Motor neuron (in vitro differentiated cells): ENCODE data around the gene POLN. TPM values are rescaled to one million over a fixed set of nuclear protein-coding genes. Genes with fewer than 3 reads are reported as not detected.
"Not testable (repeated sequence)": the region's sequence is repeated elsewhere in the genome, so short reads cannot be mapped to it uniquely, and the experiment has no call there.

ENCODE experiments used
- ATAC-seq, 8 experiments: fragments of 200-7000 bp; cut with Tn5 transposase; replicated peaks in 6 of 8; 2 replicates each; pipeline ENCODE4 v1.8.0; 2021; ENCODE audit warnings: mild to moderate bottlenecking in 8 of 8, moderate library complexity in 8 of 8
- H3K27ac ChIP-seq, 2 donors: fragments of 250-450 bp; sonication (Bioruptor Pico); 2 replicates each; pipeline ENCODE4 v1.9.0; 2021; ENCODE audit warnings: antibody characterized with exemption in 2 of 2, mild to moderate bottlenecking in 2 of 2, moderate library complexity in 1 of 2
- H3K4me1 ChIP-seq, 2 donors: fragments of 250-450 bp; sonication (Bioruptor Pico); replicated peaks in 1 of 2; 2 replicates each; pipeline ENCODE4 v1.6.1; 2021; ENCODE audit warnings: antibody characterized with exemption in 2 of 2, mild to moderate bottlenecking in 2 of 2, moderate library complexity in 1 of 2
- H3K4me3 ChIP-seq, 5 donors: fragments of 250-450 bp; sonication (Bioruptor Pico); 2 replicates each; pipeline ENCODE4 v1.9.0; 2021; ENCODE audit warnings: antibody characterized with exemption in 5 of 5, mild to moderate bottlenecking in 5 of 5, moderate library complexity in 4 of 5
- WGBS, 10 experiments: fragments of 450-650 bp; shearing (Covaris generic); methylation state at CpG; one replicate each; pipeline ENCODE4 v1.0.0; 2022; 5-methylcytosine and 5-hydroxymethylcytosine counted together
- in situ Hi-C, 9 experiments: fragments of 400-800 bp; cut with MboI; loops; one replicate each; pipeline ENCODE4 v1.15.0; 2021; ENCODE audit warnings: low sequenced_read_pairs in 9 of 9, low pct_unique_long_range_greater_than_20kb in 2 of 9; ENCODE audit not compliant: unreplicated experiment in 9 of 9
- total RNA-seq, 8 experiments: library from RNA; unstranded; fragments of 300-600 nt; gene quantifications; 2 replicates each; pipeline versions ENCODE4 v1.2.3 to v1.2.4, GENCODE V29; 2022

POLN gene
- total RNA-seq, 8 experiments from 2014 or later = 0.81 to 5.3 (median 2.7) TPM

- in situ Hi-C loops = no loop called here
- Histone ChIP-seq H3K4me3 (no peak overlapping the region), H3K27ac (no peak overlapping the region), H3K4me1 (peaks cover 10 to 16% of the 10 kb centered on the region in 2 donors)
- no peak for ATAC-seq
- 85 to 100% (median 100%) methylated on average over 1 to 12 of the region's 23 CpGs; no CpG with 5 or more reads in 3 of the 10 experiments for WGBS, 10 experiments
Observed at GRCh38 chr4:2284161-2284933, 42.4 kb upstream of the POLN start.

- Histone ChIP-seq H3K27ac (no peak overlapping the region), H3K4me3 (no peak overlapping the region), H3K4me1 (peaks cover 10 to 16% of the 10 kb centered on the region in 2 donors)
- ATAC-seq = no peak
- 80 to 83% methylated on average over 1 to 2 of the region's 3 CpGs; no CpG with 5 or more reads in 8 of the 10 experiments for WGBS, 10 experiments
- in situ Hi-C loops = no loop called here
Observed at GRCh38 chr4:2283199-2283711, 41.3 kb upstream of the POLN start.

- Histone ChIP-seq H3K4me1 (peaks cover 5 to 10% of the 10 kb centered on the region in 2 donors), H3K27ac (no peak overlapping the region), H3K4me3 (no peak overlapping the region)
- ATAC-seq = peak in 2 of 8 experiments; percentile 29 to 60
- in situ Hi-C loops = no loop called here
- WGBS, 10 experiments = 20 to 100% (median 72%) methylated on average over 1 to 7 of the region's 10 CpGs; no CpG with 5 or more reads in 1 of the 10 experiments
Observed at GRCh38 chr4:2281575-2282343, 39.8 kb upstream of the POLN start.

GRCh38 chr4:2280531-2281300 lies 38.8 kb upstream of the POLN start:
- ATAC-seq = no peak
- 54 to 100% (median 84%) methylated on average over 2 to 9 of the region's 13 CpGs; no CpG with 5 or more reads in 2 of the 10 experiments for WGBS, 10 experiments
- in situ Hi-C loops = no loop called here
- H3K27ac ChIP-seq = no peak overlapping the region
- H3K4me1 ChIP-seq = peaks cover 0 to 2% of the 10 kb centered on the region in 2 donors
- H3K4me3 ChIP-seq = no peak overlapping the region

GRCh38 chr4:2277956-2278355 lies 36.0 kb upstream of the POLN start:
- ATAC-seq = no peak
- in situ Hi-C loops = no loop called here
- peaks cover 0 to 2% of the 10 kb centered on the region in 2 donors for H3K4me1 ChIP-seq

GRCh38 chr4:2276581-2277325 lies 34.8 kb upstream of the POLN start:
- 80 to 96% (median 91%) methylated on average over 1 to 20 of the region's 30 CpGs; no CpG with 5 or more reads in 3 of the 10 experiments for WGBS, 10 experiments
- in situ Hi-C loops = no loop called here
- ATAC-seq = no peak
- Histone ChIP-seq H3K27ac (no peak overlapping the region), H3K4me3 (no peak overlapping the region), H3K4me1 (no peaks in the 10 kb centered on the region)

More at GRCh38 chr4:2277956-2278355, 36.0 kb upstream of the POLN start:
- WGBS, 10 experiments = 76 to 100% (median 92%) methylated on average over 3 to 9 of the region's 9 CpGs; no CpG with 5 or more reads in 1 of the 10 experiments
- Histone ChIP-seq H3K27ac (no peak overlapping the region), H3K4me3 (no peak overlapping the region)

GRCh38 chr4:2275546-2276251 lies 33.8 kb upstream of the POLN start:
- H3K27ac ChIP-seq = no peak overlapping the region
- H3K4me1 ChIP-seq = no peaks in the 10 kb centered on the region
- WGBS, 10 experiments = 51 to 95% (median 90%) methylated on average over 2 to 27 of the region's 44 CpGs
- in situ Hi-C loops = no loop called here
- ATAC-seq = no peak
- H3K4me3 ChIP-seq = no peak overlapping the region

- in situ Hi-C loops, ATAC-seq, H3K27ac ChIP-seq, H3K4me3 ChIP-seq, H3K4me1 ChIP-seq: not testable (repeated sequence)
- WGBS, 10 experiments = 79 to 100% (median 90%) methylated on average over 2 to 5 of the region's 10 CpGs; no CpG with 5 or more reads in 1 of the 10 experiments
Observed at GRCh38 chr4:2275044-2275397, 33.1 kb upstream of the POLN start.

GRCh38 chr4:2274320-2275043 lies 32.6 kb upstream of the POLN start:
- 70 to 100% (median 100%) methylated on average over 1 to 7 of the region's 21 CpGs; no CpG with 5 or more reads in 3 of the 10 experiments for WGBS, 10 experiments
- ATAC-seq = peak in 1 of 8 experiments; percentile 2
- H3K27ac ChIP-seq = no peak overlapping the region
- in situ Hi-C loops = no loop called here
- no peak overlapping the region for H3K4me3 ChIP-seq
- H3K4me1 ChIP-seq = no peaks in the 10 kb centered on the region

- Histone ChIP-seq H3K4me3 (no peak overlapping the region), H3K27ac (no peak overlapping the region), H3K4me1 (peaks cover 3% of the 10 kb centered on the region in 2 donors)
- ATAC-seq = peak in 3 of 8 experiments; percentile 12 to 38 (median 32)
- in situ Hi-C loops = no loop called here
- 59 to 100% (median 72%) methylated on average over 1 to 3 of the region's 24 CpGs; no CpG with 5 or more reads in 6 of the 10 experiments for whole genome bisulfite sequencing, 10 experiments
Observed at GRCh38 chr4:2273657-2274319, 31.9 kb upstream of the POLN start.

GRCh38 chr4:2273221-2273620 lies 31.3 kb upstream of the POLN start:
- 10 to 89% (median 80%) methylated on average over 2 to 6 of the region's 15 CpGs; no CpG with 5 or more reads in 5 of the 10 experiments for WGBS, 10 experiments
- in situ Hi-C loops = no loop called here
- peak in 2 of 8 experiments; percentile 4 to 15 for ATAC-seq

More at GRCh38 chr4:2273221-2273620, 31.3 kb upstream of the POLN start:
- Histone ChIP-seq H3K4me1 (peaks cover 3% of the 10 kb centered on the region in 2 donors), H3K4me3 (no peak overlapping the region), H3K27ac (no peak overlapping the region)
